ENCODE data around the gene NOL4L.

The NOL4L gene, protein sequence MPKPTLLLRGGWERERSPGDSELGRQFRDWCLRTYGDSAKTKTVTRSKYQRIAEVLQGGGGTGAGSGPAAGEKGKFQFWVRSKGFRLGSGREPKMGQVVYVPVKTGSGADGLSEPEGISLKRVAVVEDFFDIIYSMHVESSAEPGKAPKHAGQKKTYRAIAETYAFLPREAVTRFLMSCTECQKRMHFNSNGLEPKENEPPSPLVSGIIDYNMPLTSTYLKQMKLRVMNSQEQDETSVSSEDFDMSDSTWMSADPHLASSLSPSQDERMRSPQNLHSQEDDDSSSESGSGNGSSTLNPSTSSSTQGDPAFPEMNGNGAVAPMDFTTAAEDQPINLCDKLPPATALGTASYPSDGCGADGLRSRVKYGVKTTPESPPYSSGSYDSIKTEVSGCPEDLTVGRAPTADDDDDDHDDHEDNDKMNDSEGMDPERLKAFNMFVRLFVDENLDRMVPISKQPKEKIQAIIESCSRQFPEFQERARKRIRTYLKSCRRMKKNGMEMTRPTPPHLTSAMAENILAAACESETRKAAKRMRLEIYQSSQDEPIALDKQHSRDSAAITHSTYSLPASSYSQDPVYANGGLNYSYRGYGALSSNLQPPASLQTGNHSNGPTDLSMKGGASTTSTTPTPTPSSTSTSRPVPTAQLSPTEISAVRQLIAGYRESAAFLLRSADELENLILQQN

DNA sequence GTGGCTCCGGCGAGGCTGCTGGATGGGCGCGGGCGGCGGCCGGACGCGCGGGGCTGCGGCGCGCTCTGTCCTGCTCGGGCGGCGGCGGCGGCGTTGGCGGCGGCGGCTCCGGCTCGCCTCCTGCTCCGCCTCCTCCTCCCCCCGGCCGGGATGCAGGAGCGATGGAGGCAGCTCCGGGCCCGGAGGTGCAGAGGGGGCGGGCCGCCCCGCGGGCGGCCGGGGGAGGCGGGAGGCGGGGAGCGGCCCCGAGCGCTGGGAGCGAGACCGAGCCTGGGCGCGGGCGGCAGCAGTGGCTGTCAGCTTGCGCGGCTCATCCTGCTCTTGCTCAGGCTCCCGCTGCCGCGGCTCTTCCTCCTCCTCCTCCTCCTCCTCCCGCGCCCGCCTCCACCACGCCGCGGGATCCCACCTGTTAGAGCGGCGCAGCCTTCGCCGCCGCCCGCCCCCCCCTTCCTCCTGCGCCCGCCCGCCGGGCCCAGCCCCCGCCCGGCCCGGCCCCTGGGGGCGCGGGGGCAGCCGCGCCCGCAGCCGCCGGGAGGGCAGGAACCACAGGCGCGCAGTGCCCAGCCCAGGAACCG is at the start of gene NOL4L:
Gene NOL4L (minus strand): TSS at position 323 of the 575 bp plus-strand sequence. CDS start 443 bp downstream, outside the sequence.
- DNase-seq (ENCODE audit: low read depth in 2 of 2) = no peak

DNA sequence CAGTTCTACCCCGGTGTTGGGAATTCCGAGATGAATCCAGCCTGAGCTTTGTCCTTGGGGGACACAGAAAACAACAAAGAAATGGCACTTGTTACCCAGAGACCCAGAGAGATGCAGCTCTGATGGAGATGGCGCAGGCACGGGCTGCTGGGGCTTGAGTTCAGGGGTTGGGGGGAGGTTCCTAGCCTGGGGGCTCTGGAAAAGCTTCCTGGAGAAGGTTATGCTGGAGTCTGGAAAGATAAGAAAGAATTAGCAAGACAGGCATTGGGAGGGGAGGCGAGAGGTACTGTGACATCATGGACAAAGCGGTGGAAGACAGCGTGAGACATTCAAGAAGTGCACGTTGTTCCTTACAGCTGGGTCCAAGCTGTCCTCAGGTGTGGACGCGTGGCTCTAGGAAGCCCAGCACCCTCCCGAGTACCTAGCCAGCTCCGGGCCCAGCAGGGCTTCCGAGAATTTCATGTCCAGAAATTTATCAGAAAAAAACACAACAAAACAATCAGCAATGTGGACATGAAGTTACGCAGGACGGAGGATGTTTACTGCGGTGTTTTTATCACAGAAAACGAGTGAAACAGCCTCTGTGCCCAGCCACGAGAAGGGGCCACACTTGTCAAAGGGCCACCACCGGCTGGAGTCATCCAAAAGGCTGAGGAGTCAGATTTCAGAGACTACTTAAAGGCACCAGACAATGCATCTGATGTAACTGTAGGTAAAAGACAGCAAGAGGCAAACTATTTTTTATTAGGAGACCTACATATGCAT is 49.1 kb upstream of the NOL4L start:
- DNase-seq (ENCODE audit: low read depth in 2 of 2) = no peak

DNA sequence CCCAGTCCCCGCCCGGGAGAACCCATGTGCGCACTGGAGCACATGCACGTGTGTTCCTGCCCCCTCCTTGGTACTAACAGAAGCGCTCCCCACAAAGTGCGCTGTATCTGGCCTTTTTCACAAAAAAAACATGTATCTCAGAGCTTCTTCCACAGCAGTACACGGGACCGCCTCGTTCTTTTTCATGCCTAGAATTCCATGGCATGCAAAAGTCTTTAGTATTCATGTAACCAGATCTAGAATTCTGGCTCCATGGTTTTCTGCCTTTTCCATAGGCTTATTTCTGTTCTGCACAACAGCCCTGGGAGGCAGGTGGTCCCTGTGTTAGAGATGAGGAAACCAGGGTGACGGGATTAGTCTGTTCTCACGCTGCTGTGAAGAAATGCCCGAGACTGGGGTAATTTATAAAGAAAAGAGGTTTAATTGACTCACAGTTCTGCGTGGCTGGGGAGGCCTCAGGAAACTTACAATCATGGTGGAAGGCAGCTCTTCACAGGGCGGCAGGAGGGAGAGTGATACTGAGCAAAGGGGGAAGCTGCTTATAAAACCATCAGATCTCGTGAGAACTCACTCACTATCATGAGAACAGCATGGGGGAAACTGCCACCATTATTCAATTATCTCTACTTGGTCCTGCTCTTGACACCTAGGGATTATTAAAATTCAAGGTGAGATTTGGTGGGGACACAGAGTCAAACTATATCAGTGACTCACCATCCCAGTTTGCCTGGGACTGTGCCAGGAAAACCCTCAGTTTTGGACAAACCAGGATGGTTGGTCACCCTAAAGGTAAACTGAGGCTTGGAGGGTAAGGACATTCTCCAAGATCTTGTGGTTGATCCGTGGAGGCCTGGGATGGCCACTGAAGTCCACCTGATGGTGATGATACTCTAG is 47.6 kb upstream of the NOL4L start:
- DNase-seq (ENCODE audit: low read depth in 2 of 2) = no peak

DNA sequence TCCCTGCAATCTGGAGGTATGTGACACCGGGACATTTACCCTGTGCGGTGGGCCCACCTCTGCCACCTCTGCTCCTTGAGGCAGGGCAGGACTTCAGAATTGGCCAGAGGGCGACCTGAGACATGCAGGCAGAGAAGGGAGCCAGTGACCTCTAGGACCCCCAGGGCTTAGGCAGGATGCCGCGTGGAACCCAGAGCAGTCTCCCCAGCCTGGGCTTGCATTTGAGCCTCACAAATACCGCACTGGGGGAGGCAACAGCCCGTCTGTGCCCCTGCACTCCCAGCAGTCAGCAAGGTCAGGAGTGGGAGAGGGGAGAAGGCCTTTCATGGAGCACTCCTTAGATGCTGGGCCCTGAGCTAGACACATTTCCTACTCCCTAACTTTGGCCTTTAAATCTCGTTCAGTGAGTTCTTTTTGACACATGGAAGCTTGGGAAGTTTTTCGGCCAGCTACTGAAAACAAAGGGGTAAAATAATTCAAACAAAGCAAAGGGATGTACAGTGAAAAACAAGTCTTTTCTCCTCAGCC is 46.9 kb upstream of the NOL4L start:
- DNase-seq (ENCODE audit: low read depth in 2 of 2) = no peak

DNA sequence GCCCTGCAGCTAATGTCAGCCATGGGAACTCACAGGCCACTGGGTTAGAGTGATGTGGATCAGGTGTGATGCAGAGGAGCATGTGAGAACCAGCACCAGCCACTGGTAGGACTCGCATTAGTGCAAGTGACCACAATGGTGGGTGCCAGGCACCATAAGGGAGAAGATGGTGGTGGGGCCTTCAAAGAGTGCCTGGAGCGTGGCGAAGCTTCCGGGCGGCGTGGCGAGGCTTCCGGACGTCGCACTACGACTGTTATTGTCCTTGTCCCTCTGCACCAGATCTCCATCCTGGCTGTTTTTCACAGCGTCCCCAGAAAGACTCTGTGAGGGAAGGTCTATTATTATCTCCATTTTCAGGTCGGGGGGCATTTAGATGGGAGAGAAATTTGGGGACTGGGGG is 44.7 kb upstream of the NOL4L start:
- DNase-seq (ENCODE audit: low read depth in 2 of 2) = no peak

DNA sequence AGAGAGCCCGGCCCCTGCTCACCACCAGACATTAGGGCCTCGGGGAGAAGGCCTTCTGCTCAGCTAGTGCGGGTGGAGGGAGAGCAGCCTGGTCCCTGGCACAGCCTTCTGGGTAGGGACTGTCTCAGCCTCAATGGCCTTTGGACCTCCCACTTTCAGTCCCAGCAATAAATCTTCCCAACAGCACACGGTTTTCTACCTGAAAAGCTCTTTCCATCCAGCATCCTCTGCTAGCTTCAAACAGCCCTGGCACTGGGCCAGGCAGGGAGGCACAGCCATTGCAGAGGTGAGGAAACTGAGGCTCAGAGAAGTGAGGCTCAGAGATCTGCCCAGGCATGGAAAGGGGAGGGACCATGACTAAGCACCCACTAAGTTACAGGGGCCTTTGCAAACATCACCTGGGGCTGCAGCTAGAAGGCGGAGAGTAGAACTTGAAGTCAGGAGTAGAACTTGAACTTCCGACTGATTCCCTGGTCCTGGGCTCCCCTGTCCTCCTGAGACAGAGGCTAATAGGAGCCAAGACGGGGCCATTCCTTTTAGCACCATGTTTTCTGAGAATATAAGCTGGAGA is 43.9 kb upstream of the NOL4L start:
- DNase-seq (ENCODE audit: low read depth in 2 of 2) = no peak

DNA sequence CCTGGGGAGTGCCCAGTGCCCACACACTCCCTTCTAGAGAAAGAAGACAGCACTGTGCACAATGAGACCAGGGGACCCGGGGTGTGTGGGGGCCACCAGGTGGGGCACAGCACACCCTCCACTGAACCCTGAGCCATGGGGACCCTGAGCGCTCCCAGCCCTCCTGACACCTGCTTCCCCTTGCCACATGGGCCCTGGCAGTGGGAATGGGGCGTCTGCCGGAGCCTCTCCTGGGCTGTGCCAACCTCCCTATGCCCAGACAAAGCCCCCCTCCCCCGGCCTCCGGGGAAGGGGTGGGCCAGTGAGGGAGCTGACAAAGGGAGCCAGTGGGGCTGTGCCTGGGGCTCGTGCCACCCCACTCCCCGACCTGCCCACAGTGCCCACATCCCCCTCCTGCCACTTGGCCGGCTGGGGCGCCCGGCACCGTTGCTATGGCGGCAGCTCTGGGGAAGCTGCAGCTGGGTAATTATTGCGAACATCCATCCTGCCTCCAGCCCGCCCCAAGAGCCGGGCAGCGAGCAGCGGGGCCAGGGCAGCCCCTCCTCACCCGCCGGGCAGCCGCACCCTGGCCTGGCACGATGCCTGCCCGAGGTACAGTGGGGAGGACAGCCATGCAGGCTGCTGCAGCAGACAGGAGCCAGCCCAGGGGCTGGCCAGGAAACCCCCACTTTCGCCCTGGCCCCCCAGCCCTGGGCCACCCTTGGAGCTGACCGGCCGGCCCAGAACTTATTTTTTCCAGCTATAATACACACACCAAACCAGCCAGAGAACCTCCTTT is 41.9 kb upstream of the NOL4L start:
- DNase-seq (ENCODE audit: low read depth in 2 of 2) = no peak

DNA sequence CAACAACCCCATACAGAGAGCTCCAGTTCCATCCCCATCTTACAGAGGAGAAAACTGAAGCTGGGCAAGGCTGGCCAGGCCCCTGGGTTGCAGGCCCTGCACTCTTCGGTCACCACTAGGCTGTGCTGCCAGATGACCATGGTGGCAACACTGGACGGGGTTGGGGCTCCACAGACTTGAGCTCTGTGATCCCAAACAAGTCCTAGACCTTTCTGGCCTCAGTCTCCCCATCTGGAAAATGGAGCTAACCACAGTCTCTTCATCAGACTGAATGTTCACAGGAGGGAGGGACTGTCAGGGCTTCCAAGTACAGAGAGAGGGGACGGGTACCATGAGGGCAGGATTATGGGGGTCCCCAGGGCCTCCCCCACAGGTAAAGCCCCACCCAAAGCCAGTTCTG is 41.3 kb upstream of the NOL4L start:
- no peak for DNase-seq (ENCODE audit: low read depth in 2 of 2)

DNA sequence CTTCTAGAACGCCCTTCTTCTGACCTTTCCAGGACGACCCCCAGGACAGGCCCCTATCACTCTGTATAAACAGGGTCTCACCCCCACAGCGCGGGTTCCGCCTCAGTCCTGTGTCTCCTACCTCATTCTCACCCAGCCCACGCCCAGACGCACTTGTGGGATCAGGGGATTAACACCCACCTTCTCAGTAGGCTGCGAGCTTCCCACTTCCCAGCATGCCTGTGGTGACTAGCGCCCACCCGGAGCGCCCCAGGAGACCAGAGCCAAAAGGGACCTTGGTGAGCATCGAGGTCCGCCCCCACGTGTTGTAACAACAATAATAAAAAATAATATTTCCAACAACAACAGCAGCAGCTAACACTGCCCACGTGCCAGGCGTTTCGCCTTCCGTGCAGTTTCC is 40.9 kb upstream of the NOL4L start:
- DNase-seq (ENCODE audit: low read depth in 2 of 2) = no peak

DNA sequence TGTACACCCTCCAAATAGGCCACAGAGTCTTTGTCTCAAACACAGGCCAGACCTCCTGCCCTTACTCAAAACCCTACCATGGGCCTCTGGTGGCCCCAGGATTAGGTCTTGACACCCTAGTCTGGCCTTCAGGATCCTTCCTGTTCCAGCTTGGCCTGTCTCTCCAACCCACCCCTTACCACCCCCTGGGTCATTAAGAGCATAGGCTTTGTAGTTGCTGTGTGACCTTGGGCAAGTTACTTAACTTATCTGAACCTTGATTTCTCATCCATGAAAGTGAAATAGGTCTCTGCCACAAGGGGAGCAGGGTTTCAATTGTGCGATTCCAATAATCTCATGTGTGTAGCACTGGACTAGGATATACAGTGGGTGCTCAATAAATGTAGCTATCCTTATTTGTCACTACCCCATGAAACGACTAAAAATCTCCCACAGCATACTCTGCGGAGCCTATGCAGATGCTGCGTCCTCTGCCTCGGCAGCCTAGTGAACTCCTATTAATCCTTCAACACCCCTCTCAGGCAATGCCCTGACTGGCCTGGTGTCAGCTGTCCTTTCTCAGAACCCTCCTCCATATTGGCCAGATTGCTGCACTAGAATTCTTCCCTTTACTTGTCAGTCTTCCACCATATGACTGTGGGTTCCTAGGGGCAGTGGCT is 39.7 kb upstream of the NOL4L start:
- no peak for DNase-seq (ENCODE audit: low read depth in 2 of 2)

DNA sequence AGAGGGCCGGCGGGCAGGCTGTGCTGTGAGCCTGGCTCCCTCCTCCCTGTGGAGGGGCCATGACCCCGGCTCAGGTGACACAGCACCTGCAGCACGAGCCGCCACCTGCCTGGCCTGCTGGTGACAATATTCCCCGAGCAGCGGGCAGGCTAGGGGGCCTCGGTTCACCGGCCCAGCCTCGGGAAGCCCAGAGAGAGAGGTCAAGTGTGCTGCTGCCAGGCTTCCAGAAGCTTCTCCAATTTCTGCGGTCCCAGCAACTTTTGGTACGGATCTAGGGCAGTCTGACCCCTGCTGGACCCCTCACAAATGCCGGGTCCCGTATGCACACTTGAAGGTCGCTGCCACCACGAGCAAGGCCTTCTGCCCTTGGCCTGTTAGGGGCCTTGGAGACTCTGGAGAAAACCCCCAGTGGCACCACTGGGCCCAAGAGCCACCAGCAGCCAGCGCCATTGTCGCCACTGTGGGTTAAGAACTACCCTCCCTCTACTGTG is 38.6 kb upstream of the NOL4L start:
- DNase-seq (ENCODE audit: low read depth in 2 of 2) = no peak

DNA sequence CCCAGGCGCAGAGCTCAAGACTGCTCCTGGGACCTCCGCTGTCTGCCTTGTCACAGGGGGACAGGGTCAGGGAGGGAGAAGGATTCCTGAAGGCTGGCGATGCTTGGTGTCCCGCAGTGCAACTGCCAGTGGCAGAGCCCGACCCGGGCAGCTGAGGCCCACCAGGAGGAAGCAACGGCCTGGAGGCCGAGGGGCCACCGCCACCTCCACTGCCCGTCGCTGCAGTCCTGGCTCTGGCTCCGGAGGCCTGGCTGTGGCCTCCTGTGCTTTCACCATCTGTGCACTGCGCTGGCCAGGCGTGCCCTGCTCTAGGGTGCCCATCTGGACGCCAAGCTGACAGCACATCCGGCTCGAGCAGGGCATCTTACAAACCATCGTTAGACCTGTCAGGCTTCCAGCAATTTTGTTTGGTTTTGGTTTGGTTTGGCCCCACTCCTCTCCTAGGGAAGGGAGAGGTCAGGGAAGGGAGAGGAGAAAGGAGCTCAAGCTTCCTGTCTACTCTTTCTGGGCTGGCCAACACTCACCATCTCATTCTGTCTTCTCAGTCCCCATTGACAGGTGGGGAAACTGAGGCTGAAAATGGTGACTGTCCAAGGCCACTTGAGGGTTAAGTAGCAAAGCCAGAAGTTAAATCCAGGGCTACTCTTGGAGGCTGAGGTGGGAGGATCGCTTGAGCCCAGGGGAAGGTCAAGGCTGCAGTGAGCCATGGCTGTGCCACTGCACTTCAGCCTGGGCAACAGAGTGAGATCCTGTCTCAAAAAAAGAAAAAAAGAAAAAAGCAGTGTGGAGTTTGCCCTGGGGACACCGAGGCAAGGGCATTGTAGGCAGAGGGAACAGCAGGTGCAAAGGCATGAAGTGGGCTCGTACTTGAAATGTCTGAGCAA is 37.7 kb upstream of the NOL4L start:
- no peak for DNase-seq (ENCODE audit: low read depth in 2 of 2)

DNA sequence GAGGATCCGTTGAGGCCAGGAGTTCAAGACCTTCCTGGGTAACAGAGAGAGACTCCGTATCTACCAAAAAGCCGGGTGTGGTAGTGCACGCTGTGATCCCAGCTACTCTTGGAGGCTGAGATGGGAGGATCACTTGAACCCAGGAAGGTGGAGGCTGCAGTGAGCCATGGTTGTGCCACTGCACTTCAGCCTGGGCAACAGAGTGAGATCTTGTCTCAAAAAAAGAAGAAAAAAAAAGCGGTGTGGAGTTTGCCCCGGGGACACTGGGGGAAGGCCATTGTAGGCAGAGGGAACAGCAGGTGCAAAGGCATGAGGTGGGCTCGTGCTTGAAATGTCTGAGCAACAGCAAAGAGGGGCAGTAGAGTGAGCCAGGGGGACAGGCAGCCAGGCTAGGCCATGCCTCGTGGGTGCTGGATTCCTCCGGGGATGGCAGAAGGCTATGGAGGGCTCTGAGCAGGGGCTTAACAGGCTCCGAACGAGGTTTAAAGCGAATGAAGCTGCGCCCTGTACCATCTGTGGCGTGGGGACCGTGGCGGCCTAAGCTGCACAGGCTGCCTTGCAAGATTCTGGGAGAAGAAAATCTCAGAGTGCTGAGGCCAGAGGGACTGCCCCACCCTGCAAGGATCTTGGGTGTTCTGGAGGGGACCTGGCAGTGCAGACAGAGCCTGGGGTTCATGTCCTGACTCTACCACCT is 36.9 kb upstream of the NOL4L start:
- no peak for DNase-seq (ENCODE audit: low read depth in 2 of 2)

DNA sequence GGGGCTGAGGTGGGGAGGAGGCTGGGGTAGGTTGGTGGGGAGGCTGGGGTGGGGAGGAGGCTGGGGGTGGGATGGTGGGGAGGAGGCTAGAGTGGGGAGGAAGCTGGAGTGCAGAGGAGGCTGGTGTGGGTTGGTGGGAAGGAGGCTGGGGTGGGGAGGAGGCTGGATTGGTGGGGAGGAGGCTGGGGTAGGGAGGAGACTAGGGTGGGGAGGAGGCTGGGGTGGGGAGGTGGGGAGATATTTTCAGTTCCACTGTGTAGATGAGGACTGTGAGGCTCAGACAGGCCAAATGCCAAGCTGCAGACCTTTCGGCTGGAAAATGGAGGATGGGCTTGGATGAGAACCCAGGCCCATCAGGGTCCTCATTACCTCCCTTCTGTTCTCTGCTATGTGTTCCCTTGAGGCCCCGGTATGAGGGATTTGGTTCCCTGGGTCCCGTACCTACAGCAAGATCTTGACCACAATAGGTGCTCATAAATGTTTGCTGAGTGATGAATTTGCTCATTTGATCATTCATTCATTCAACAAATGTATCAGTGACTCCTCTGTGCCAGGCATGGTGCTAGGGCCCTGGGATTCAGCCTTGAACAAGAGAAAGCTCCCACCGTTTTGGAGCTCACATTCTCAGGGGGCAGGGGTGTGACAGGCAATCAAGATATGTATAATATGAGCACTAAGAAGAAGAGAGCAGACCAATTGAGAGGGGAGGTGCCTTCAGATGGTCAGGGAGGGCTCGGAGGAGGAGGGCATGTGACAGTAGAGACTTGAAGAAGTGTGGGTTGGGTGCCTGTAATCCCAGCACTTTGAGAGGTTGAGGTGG is 36.1 kb upstream of the NOL4L start:
- DNase-seq (ENCODE audit: low read depth in 2 of 2) = no peak

DNA sequence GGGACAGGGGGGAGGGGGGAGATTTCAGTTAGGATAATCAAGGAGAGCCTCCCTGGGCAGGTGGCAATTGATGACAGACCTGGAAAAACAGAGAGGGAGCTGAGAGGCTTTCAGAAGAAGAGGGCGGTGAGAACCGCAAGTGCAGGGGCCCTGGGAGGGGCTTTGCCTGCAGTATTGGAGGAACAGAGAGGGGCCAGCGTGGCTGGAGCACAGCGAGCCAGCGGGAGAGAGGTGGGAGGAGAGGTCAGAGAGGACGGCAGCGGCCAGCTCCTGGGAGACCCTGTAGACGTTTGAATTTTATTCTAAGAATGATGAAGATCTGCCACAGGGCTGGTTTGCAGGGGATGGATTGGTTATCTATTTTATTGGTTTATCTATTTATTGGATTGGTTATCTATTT is 34.5 kb upstream of the NOL4L start:
- DNase-seq (ENCODE audit: low read depth in 2 of 2) = no peak

DNA sequence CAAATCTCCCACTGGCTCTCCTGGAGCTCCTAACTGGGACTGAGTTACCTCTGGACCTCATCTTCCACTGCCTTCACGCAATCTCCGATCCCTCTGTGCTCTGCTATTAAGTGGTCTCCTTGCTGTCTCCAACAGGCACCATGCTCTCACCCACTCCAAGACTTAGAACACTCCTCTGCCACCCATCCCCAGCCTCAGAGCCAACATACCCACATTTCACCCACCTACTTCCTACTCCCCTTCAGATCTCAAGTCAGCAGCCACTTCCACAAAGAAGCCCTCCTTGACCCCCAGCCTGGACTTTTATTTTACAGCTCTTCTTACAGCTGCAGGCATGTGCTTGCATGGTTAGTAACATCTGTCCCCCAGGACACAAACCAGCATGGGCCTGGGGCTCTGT is 29.6 kb upstream of the NOL4L start:
- DNase-seq (ENCODE audit: low read depth in 2 of 2) = no peak

DNA sequence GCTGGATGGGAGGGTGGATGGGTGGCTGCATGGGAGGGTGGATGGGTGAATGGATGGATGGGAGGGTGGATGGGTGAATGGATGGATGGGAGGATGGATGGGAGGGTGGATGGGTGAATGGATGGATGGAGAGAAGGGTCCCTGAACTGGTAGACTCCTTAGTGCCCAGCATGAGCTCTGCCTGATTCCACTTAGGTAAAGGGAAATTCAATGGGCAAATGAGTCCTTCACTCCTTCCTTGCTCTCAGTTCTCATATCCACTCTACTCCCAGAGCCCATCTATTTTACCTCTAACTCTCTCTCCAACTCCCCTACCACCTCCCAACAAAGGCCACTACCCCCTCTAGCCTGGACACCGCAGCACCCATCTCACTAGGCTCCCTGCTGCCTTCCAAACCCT is 29.2 kb upstream of the NOL4L start:
- no peak for DNase-seq (ENCODE audit: low read depth in 2 of 2)
